Hepatocyte (in vitro differentiated cells): ENCODE results near the gene STUB1. TPM values are rescaled to one million over a fixed set of nuclear protein-coding genes. Genes with fewer than 3 reads are reported as not detected.
A peak's percentile ranks its signal among the peaks of the same experiment; 100 is the strongest.

Source experiments
- DNase-seq: peaks from one replicate; pipeline ENCODE4 v3.0.0-alpha.2; 2016; ENCODE audit warnings: low spot score
- H2AFZ ChIP-seq: fragments of 200-600 bp; sonication (generic); 2 replicates; pipeline ENCODE4 v1.6.0; 2016; ENCODE audit warnings: antibody characterized with exemption, mild to moderate bottlenecking
- H3K27ac ChIP-seq: fragments of 200-600 bp; sonication (generic); 2 replicates; pipeline ENCODE4 v1.5.1; 2016; ENCODE audit warnings: mild to moderate bottlenecking
- H3K27me3 ChIP-seq: fragments of 200-600 bp; sonication (generic); 2 replicates; pipeline ENCODE4 v1.6.1; 2016
- H3K36me3 ChIP-seq: fragments of 200-600 bp; sonication (generic); replicated peaks from 2 replicates; pipeline ENCODE4 v1.5.1; 2016; ENCODE audit warnings: low read depth; ENCODE audit not compliant: insufficient read depth
- H3K4me1 ChIP-seq: fragments of 200-600 bp; sonication (generic); 2 replicates; pipeline ENCODE4 v1.5.1; 2016; ENCODE audit warnings: mild to moderate bottlenecking, moderate library complexity; ENCODE audit not compliant: insufficient read depth
- H3K4me2 ChIP-seq: fragments of 200-600 bp; sonication (generic); 2 replicates; pipeline ENCODE4 v1.6.0; 2016
- H3K4me3 ChIP-seq: fragments of 200-600 bp; sonication (generic); 2 replicates; pipeline ENCODE4 v1.5.1; 2016; ENCODE audit warnings: mild to moderate bottlenecking
- H3K79me2 ChIP-seq: fragments of 200-600 bp; sonication (generic); 2 replicates; pipeline ENCODE4 v1.6.0; 2017; ENCODE audit warnings: mild to moderate bottlenecking
- H3K9me2 ChIP-seq: fragments of 200-600 bp; sonication (generic); replicated peaks from 2 replicates; pipeline ENCODE4 v1.6.0; 2017; ENCODE audit warnings: mild to moderate bottlenecking; ENCODE audit not compliant: insufficient read depth
- H3K9me3 ChIP-seq: fragments of 200-600 bp; sonication (generic); 2 replicates; pipeline ENCODE4 v1.5.1; 2016; ENCODE audit warnings: low read depth, mild to moderate bottlenecking
- H4K20me1 ChIP-seq: fragments of 200-600 bp; sonication (generic); 2 replicates; pipeline ENCODE4 v1.6.0; 2016; ENCODE audit warnings: mild to moderate bottlenecking; ENCODE audit not compliant: insufficient read depth, poor library complexity, severe bottlenecking
- CTCF ChIP-seq: fragments of 200-600 bp; sonication (generic); IDR thresholded peaks from 2 replicates; pipeline ENCODE4 v1.5.1; 2016; ENCODE audit warnings: antibody characterized with exemption, mild to moderate bottlenecking; ENCODE audit not compliant: poor library complexity
- EZH2 ChIP-seq: fragments of 200-600 bp; sonication (generic); IDR thresholded peaks from 2 replicates; pipeline ENCODE4 v1.6.1; 2016; ENCODE audit warnings: antibody characterized with exemption, mild to moderate bottlenecking, borderline replicate concordance
- EZH2phosphoT487 ChIP-seq: fragments of 200-600 bp; sonication (generic); IDR thresholded peaks from one replicate; pipeline ENCODE4 v1.6.1; 2018; ENCODE audit warnings: antibody characterized with exemption, mild to moderate bottlenecking, low read depth, moderate library complexity; ENCODE audit not compliant: unreplicated experiment, severe bottlenecking
- WGBS: methylation state at CpG from one replicate; pipeline ENCODE4 v1.1.6; 2016; ENCODE audit warnings: low lambda C conversion rate; ENCODE audit errors: missing lambda C conversion rate; 5-methylcytosine and 5-hydroxymethylcytosine counted together
- polyA plus RNA-seq: library from polyadenylated mRNA; unstranded; fragments of >200 nt; fragmentation: Nextera tagmentation; extraction: Ambion mirVana; gene quantifications from 2 replicates; pipeline ENCODE4 v1.2.1, GENCODE V29; 2016
- total RNA-seq: library from RNA; depleted of rRNA; stranded (reverse); fragments of >200 nt; gene quantifications from 2 replicates; pipeline ENCODE4 v1.2.3, GENCODE V29; 2014

Gene STUB1
- total and polyA plus RNA-seq, 2 experiments from 2014 or later = 116 to 249 TPM

GRCh38 chr16:643050-643368 lies 37.2 kb upstream of the STUB1 start:
- TF ChIP-seq CTCF (no peak), EZH2phosphoT487 (no peak), EZH2 (no peak)
- Histone ChIP-seq H3K4me3 (peak overlapping the region; percentile 54), H2AFZ (no peak overlapping the region), H3K4me2 (peak overlapping the region; percentile 97), H3K79me2 (peaks cover 52% of the 10 kb centered on the region), H3K27ac (peak overlapping the region; percentile 94), H3K9me3 (no peaks in the 10 kb centered on the region), H3K36me3 (no peaks in the 10 kb centered on the region), H3K4me1 (peaks cover 46% of the 10 kb centered on the region), H4K20me1 (no peaks in the 10 kb centered on the region), H3K9me2 (no peaks in the 10 kb centered on the region), H3K27me3 (no peaks in the 10 kb centered on the region)
- DNase-seq = no peak
- WGBS = 89% methylated on average over 13 of the region's 13 CpGs

GRCh38 chr16:644556-644955 lies 35.7 kb upstream of the STUB1 start:
- no peak overlapping the region for H3K4me3 ChIP-seq
- H3K79me2 ChIP-seq = peaks cover 59% of the 10 kb centered on the region
- no peak for DNase-seq
- H3K9me2 ChIP-seq = no peaks in the 10 kb centered on the region
- H3K4me1 ChIP-seq = peaks cover 53% of the 10 kb centered on the region
- no peaks in the 10 kb centered on the region for H3K36me3 ChIP-seq
- no peaks in the 10 kb centered on the region for H3K27me3 ChIP-seq
- H4K20me1 ChIP-seq = no peaks in the 10 kb centered on the region
- TF ChIP-seq EZH2 (no peak), EZH2phosphoT487 (no peak), CTCF (no peak)
- no peaks in the 10 kb centered on the region for H3K9me3 ChIP-seq
- H3K4me2 ChIP-seq = peak overlapping the region; percentile 97
- 97% methylated on average over 12 of the region's 12 CpGs for WGBS
- peak overlapping the region; percentile 89 for H3K27ac ChIP-seq
- H2AFZ ChIP-seq = no peak overlapping the region

- WGBS = 77% methylated on average over 25 of the region's 32 CpGs
- Histone ChIP-seq H2AFZ (no peak overlapping the region), H3K27ac (peak overlapping the region; percentile 89), H3K9me3 (no peaks in the 10 kb centered on the region), H4K20me1 (no peaks in the 10 kb centered on the region), H3K4me1 (peaks cover 58% of the 10 kb centered on the region), H3K27me3 (no peaks in the 10 kb centered on the region), H3K79me2 (peaks cover 59% of the 10 kb centered on the region), H3K9me2 (no peaks in the 10 kb centered on the region), H3K36me3 (no peaks in the 10 kb centered on the region), H3K4me2 (peak overlapping the region; percentile 97), H3K4me3 (no peak overlapping the region)
- no peak for TF ChIP-seq EZH2
- no peak for TF ChIP-seq CTCF
- TF ChIP-seq EZH2phosphoT487 = no peak
- peak; percentile 76 for DNase-seq
Observed at GRCh38 chr16:645852-646678, 34.1 kb upstream of the STUB1 start.
